ENCODE measurements around the gene BMAL1.

DNA sequence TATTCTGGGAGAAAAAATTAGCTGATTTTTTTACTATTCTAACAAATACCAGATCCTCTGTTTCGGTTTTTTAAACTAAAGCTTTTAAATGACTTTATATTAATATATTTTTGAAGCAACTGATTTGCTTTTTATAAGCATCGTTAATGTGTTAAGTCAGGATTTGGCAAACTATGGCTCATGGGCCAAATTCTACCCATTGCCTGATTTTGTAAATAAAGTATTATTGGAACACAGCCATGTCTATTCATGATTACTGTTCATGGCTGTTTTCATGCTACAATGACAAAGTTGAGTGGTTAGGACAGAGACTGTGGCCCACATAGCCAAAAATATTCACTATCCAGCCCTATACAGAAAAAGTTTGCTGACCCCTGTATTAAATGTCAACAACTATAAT, 155.8 kb downstream of the BMAL1 start:
- TF ChIP-seq, protein P1, sequence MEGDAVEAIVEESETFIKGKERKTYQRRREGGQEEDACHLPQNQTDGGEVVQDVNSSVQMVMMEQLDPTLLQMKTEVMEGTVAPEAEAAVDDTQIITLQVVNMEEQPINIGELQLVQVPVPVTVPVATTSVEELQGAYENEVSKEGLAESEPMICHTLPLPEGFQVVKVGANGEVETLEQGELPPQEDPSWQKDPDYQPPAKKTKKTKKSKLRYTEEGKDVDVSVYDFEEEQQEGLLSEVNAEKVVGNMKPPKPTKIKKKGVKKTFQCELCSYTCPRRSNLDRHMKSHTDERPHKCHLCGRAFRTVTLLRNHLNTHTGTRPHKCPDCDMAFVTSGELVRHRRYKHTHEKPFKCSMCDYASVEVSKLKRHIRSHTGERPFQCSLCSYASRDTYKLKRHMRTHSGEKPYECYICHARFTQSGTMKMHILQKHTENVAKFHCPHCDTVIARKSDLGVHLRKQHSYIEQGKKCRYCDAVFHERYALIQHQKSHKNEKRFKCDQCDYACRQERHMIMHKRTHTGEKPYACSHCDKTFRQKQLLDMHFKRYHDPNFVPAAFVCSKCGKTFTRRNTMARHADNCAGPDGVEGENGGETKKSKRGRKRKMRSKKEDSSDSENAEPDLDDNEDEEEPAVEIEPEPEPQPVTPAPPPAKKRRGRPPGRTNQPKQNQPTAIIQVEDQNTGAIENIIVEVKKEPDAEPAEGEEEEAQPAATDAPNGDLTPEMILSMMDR (IDR thresholded peaks at IDR 0.05; ENCODE audit: extremely low read depth in 1 of 2, insufficient read depth in 1 of 2, low read depth in 1 of 2, low read length in 2 of 2), result no peak
- TF ChIP-seq POLR2AphosphoS5 (IDR thresholded peaks at IDR 0.05; ENCODE audit: insufficient read depth, low read depth, low read length), result no peak
- TF ChIP-seq EZH2 (IDR thresholded peaks at IDR 0.05; ENCODE audit: borderline replicate concordance, low read depth, low read length, severe bottlenecking), result no peak
- TF ChIP-seq JUN (IDR thresholded peaks at IDR 0.05; ENCODE audit: borderline replicate concordance, insufficient read depth, insufficient read length, low read depth), result no peak
- TF ChIP-seq POLR2A (IDR thresholded peaks at IDR 0.05; ENCODE audit: low read depth, low read length), result no peak
- no peak for TF ChIP-seq MYC (IDR thresholded peaks at IDR 0.05; ENCODE audit: low read depth, low read length)
- TF ChIP-seq FOS (IDR thresholded peaks at IDR 0.05; ENCODE audit: borderline replicate concordance, insufficient read depth, low read length), result no peak
- TF ChIP-seq, protein P2, sequence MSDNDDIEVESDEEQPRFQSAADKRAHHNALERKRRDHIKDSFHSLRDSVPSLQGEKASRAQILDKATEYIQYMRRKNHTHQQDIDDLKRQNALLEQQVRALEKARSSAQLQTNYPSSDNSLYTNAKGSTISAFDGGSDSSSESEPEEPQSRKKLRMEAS (IDR thresholded peaks at IDR 0.05; ENCODE audit: insufficient read depth, insufficient read length), result no peak
- TF ChIP-seq GATA2 (IDR thresholded peaks at IDR 0.05; ENCODE audit: insufficient read depth, insufficient read length, low read depth, low read length), result no peak
